GM23338 (cell line): Measurements from ENCODE around the gene DLG2.

Experiments used
- EZH2phosphoT487 ChIP-seq: fragments of 200-600 bp; sonication (generic); IDR thresholded peaks from one replicate; pipeline ENCODE4 v1.8.1; 2018; ENCODE audit warnings: antibody characterized with exemption; ENCODE audit not compliant: unreplicated experiment
- TF ChIP-seq, protein P1 (sequence below), 2 experiments: fragments of 200-600 bp in 1 of 2; sonication (generic) in 1 of 2; conservative IDR thresholded peaks; 2 replicates each; pipeline versions ENCODE4 v1.5.1 to v1.6.1; 2016 to 2017; ENCODE audit warnings: antibody characterized with exemption in 2 of 2, low read depth in 2 of 2, mild to moderate bottlenecking in 2 of 2, moderate library complexity in 1 of 2
- TF ChIP-seq, protein P2 (sequence below): IDR thresholded peaks from 2 replicates; pipeline ENCODE4 v1.6.1; 2016; ENCODE audit warnings: antibody characterized with exemption

DNA sequence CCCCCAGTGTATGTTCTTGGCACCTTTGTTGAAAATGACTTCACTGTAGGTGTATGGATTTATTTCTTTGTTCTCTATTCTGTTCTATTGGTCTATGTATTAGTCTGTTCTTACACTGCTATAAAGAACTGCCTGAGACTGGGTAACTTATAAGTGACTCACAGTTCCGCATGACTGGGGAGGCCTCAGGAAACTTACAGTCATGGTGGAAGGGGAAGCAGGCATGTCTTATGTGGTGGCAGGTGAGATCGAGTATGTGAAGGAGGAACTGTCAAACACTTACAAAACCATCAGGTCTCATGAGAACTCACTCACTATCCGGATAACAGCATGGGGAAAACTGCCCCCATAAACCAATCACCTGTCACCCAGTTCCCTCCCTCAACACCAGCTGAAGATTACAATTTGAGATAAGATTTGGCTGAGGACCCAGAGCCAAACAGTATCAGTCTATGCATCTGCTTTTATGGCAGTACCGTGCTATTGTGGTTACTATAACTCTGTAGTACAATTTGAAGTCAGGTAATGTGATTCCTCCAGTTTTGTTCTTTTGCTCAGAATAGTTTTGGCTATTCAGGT lies 836.2 kb downstream of the DLG2 start:
- TF ChIP-seq, protein P1, sequence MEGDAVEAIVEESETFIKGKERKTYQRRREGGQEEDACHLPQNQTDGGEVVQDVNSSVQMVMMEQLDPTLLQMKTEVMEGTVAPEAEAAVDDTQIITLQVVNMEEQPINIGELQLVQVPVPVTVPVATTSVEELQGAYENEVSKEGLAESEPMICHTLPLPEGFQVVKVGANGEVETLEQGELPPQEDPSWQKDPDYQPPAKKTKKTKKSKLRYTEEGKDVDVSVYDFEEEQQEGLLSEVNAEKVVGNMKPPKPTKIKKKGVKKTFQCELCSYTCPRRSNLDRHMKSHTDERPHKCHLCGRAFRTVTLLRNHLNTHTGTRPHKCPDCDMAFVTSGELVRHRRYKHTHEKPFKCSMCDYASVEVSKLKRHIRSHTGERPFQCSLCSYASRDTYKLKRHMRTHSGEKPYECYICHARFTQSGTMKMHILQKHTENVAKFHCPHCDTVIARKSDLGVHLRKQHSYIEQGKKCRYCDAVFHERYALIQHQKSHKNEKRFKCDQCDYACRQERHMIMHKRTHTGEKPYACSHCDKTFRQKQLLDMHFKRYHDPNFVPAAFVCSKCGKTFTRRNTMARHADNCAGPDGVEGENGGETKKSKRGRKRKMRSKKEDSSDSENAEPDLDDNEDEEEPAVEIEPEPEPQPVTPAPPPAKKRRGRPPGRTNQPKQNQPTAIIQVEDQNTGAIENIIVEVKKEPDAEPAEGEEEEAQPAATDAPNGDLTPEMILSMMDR (conservative IDR thresholded peaks at IDR 0.05; ENCODE audit: low read depth in 2 of 2) = no peak
- TF ChIP-seq, protein P2, sequence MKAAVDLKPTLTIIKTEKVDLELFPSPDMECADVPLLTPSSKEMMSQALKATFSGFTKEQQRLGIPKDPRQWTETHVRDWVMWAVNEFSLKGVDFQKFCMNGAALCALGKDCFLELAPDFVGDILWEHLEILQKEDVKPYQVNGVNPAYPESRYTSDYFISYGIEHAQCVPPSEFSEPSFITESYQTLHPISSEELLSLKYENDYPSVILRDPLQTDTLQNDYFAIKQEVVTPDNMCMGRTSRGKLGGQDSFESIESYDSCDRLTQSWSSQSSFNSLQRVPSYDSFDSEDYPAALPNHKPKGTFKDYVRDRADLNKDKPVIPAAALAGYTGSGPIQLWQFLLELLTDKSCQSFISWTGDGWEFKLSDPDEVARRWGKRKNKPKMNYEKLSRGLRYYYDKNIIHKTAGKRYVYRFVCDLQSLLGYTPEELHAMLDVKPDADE = no peak
- no peak for TF ChIP-seq EZH2phosphoT487
